GM10248 (cell line): ENCODE results near the gene SPRN.
A peak's percentile ranks its signal among the peaks of the same experiment; 100 is the strongest.
"Not testable (repeated sequence)": the region's sequence is repeated elsewhere in the genome, so short reads cannot be mapped to it uniquely, and the experiment has no call there.

Experiments
- CTCF ChIA-PET: fragments of 300-600 bp; sonication (Branson Sonifier 250); formaldehyde crosslinking; extraction: SDS; loops from one replicate; lab custom pipeline; 2021; ENCODE audit warnings: antibody characterized with exemption; lab: Yijun Ruan, JAX
- POLR2A ChIA-PET: fragments of 350-650 bp; sonication (Branson Sonifier 250); formaldehyde crosslinking; extraction: SDS; loops from one replicate; lab custom pipeline; 2020; ENCODE audit warnings: antibody characterized with exemption; lab: Yijun Ruan, JAX
- DNase-seq: peaks from one replicate; pipeline ENCODE4 v3.0.0; 2012; ENCODE audit errors: extremely low spot score
- TF ChIP-seq, protein P1 (sequence below): IDR thresholded peaks from 2 replicates; pipeline ENCODE4 v1.5.1; 2012; ENCODE audit warnings: mild to moderate bottlenecking, low read depth; ENCODE audit errors: extremely low read depth, missing control alignments, control extremely low read depth

Gene SPRN

DNA sequence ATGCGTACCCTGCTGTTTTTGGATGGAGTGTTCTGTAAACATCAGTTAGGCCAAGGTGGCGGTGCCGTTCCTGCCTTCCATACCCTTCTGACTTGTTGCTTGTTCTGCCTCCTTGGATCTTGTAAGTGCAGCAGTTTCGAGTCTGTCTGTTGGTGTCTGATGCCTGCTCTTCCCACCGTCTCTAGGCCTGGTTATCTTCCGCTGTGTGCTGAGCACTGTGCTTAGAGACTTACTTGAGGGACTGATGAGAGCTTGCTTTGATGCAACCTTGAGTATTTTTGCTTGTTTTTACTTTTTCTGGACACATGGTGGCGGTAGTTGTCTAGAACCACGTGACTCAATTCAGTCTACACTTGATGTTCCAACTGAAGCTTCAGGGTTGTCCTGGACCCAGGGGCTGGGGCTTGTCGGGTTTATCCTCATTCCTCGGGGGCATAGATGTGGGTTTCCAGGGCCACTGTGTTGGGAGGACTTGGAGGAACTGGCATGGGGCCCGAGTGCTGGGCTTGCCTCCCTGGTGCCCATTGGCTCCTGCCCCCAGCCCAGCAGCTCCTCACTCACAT lies 14.4 kb upstream of the SPRN start:
- ChIA-PET CTCF (interaction anchor here (0.6 to 2.6 kb wide), 18 partner anchors 9 to 170 kb away, joined by 3 to 9 read pairs (median 3); no protein-coding TSS in a partner anchor), POLR2A (no interaction called here)
- TF ChIP-seq, protein P1, sequence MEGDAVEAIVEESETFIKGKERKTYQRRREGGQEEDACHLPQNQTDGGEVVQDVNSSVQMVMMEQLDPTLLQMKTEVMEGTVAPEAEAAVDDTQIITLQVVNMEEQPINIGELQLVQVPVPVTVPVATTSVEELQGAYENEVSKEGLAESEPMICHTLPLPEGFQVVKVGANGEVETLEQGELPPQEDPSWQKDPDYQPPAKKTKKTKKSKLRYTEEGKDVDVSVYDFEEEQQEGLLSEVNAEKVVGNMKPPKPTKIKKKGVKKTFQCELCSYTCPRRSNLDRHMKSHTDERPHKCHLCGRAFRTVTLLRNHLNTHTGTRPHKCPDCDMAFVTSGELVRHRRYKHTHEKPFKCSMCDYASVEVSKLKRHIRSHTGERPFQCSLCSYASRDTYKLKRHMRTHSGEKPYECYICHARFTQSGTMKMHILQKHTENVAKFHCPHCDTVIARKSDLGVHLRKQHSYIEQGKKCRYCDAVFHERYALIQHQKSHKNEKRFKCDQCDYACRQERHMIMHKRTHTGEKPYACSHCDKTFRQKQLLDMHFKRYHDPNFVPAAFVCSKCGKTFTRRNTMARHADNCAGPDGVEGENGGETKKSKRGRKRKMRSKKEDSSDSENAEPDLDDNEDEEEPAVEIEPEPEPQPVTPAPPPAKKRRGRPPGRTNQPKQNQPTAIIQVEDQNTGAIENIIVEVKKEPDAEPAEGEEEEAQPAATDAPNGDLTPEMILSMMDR = peak; percentile 41
- peak; percentile 64 for DNase-seq

DNA sequence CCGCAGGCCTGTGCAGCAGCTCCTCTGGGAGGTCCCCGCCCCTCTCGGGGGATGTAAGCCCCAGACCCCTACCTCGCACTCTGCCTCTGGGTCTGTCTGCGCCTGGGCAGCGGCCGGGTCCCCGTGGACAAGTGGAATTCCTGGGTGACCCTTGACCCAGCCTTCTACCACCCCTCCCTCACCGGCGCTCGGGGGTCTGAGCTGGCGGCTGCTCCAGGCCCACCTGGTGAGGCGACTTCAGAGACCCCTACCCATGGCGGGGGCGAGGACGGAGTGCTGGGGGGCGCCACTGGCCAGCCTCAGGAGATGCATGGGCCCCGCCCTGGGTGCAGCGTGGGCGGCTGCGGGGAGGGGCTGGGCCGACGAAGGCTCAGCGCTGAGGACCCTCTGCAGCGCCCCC lies 8.4 kb upstream of the SPRN start:
- POLR2A ChIA-PET, CTCF ChIA-PET, DNase-seq: not testable (repeated sequence)

DNA sequence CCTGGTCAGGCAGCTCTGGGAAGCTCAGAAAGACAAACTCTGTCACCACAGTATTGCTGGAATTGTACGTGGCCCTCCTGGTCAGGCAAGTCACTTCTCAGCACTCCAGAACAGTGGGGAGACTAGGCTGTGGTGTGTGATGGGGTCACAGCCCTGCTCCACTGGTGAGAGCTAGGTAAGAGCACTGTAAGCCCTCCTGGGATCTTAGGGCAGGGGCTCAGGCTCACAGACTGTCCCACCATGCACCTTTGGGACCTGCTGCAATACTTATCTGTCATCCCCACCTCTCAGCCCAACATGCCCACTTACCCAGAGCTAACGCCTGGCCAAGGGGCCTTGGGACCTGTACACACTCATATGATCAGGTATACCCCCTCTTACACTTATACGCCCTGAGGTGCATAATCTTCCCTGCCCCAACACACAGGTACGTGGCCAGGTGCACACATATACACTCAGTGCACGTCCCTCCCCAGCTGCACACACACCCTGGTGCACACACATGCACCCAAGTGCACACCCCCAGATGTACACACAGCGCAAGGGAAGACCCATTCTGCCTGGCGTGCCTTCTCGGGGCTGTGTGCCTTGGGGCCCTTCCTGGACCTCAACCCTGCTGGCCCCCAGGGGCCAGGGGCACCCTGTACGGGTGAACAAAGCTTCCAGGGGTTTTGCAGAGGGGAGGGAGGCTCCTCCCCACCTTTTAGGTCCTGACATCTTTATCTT lies 7.6 kb upstream of the SPRN start:
- CTCF ChIA-PET, POLR2A ChIA-PET, DNase-seq: not testable (repeated sequence)

DNA sequence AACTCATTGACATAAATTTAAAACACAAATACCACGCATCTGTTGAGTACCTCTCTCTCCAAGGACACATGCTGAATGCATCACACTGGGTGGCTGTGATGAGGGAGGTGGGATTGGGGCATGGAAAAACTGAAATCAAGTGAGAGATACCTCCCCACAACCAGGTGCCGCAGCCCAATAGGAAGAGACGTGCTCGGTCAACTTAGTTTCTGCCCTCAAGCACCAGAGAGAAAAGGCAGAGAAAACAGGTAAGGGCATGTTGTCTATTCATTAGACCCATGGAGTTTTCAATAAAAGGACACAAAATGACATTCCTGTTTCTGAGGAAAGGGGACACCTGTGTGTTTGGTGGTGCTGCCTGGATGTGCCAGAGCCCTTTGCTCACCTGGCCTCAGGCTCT lies 5.1 kb upstream of the SPRN start:
- DNase-seq, POLR2A ChIA-PET, CTCF ChIA-PET: not testable (repeated sequence)

DNA sequence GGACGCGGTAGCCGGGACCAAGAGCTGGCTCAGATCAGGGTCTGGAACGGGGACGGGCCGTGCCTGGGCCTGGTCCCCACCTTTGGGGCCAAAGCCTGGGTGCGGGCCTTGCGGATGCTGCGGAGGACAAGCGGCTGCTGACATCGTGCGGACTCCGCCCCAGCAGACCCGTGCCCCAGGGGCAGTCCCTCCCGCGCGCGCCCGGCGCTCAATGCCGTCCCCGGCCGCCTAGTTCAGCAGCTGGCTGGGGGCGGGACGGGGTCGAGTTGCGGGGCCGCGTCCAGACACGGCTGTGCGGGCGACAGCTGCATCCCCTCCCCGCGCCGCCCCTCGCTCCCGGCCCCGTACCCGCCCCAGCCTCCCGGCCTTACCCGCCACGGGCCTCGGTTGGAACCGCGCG lies 323 bp downstream of the SPRN start:
- POLR2A ChIA-PET, CTCF ChIA-PET, DNase-seq: not testable (repeated sequence)

DNA sequence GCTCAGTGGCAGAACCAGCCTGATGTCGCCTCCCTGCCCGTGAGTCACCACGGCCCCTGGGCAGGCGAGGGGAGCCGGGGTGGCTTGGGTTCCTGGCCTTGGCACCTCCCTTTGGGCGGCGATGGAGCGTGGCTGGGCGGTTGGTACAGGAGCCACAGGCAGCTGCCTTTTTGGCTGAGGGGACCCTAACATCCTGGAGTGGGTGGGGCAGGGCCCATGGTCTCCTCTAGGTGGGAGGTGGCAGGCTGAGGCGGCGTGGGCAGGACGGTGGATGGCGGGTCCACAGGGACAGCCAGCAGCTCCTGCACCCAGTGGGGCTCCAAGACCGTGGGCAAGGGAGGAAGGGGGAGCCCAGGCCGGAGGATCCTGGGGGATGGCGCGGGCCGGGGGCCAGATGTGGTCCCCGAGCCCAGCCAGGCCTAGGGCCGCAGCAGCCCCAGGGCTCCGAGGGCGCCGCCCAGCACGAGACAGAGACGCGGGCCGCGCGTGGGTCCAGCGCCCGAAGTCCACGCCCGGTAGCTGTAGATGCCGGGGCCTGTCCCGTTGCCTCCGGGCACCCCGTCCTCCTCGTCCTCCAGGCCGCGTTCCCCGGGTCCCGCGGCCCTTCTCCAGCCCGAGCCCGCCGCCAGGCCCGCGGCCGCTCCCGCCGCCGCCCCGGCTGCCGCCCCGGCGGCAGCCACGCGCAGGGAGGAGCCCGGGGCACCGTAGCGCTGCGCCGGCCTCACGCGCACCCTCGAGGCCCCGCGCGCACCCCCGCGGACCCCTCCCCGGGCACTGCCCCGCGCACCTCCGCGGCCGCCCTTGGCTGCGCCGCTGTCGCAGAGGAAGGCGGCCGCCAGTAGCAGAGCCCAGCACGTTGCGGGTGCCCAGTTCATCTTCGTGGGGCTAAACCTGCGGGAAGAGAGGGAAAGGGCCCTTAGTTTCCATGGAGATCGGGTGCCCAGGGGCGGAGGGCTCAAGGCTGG lies 1.3 kb downstream of the SPRN start:
- no peak for DNase-seq

DNA sequence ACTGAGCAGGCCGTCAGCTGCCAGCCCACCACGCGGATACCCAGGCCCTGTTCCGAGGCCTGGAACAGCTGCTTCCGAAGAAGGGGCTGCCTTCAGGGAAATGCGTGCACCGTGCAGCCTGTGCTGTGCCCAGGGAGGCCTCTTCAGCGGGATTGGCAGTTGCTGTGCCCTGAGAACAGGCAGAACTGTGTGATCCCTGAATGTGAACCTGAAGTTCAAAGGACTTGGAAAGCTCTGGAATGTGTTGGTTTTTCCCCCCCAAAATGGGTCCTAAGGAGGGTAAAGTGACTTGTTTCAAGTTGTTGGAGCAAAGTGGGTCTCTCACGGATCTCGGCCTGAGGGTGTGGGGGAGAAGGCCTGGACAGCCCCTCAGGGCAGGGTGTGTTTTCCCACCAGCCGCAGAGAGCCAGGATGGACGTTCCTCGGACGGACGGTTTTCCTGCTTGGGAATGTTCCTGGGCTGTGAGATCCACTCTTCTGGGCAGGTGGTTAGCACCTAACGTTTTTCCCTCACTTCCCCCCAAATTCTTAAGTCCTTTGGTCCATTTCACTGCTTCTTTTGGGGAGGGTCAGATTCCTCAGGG lies 2.1 kb downstream of the SPRN start:
- DNase-seq = no peak
- POLR2A ChIA-PET = interaction anchor here (0.5 kb wide), 1 partner anchor 54 kb away, joined by 5 read pairs; no protein-coding TSS in a partner anchor
- CTCF ChIA-PET = interaction anchor here (1.1 kb wide), 1 partner anchor 21 kb away, joined by 3 read pairs; no protein-coding TSS in a partner anchor
- TF ChIP-seq, protein P1 = no peak

More for the DNA sequence above, 1.3 kb downstream of the SPRN start:
- CTCF ChIA-PET = no interaction called here
- POLR2A ChIA-PET = no interaction called here
- TF ChIP-seq, protein P1 = no peak
